Nephron progenitor cell (in vitro differentiated cells): Measurements from ENCODE around the gene EDEM1.
"Not testable (repeated sequence)": the region's sequence is repeated elsewhere in the genome, so short reads cannot be mapped to it uniquely, and the experiment has no call there.

Experiments used
- DNase-seq: peaks from one replicate; pipeline ENCODE4 v3.0.0; 2021
- H3K27ac Mint-ChIP-seq: 2 replicates; pipeline ENCODE4 v1.8.0; 2021; ENCODE audit warnings: mild to moderate bottlenecking, moderate library complexity, mixed read lengths
- H3K27me3 Mint-ChIP-seq: 2 replicates; pipeline ENCODE4 v1.8.0; 2021; ENCODE audit warnings: mild to moderate bottlenecking, low read depth, mixed read lengths; ENCODE audit not compliant: poor library complexity
- H3K36me3 Mint-ChIP-seq: 2 replicates; pipeline ENCODE4 v1.8.0; 2021; ENCODE audit warnings: low read depth, mixed read lengths
- H3K4me1 Mint-ChIP-seq: 2 replicates; pipeline ENCODE4 v1.8.0; 2021; ENCODE audit warnings: mixed read lengths
- H3K4me3 Mint-ChIP-seq: 2 replicates; pipeline ENCODE4 v1.8.0; 2021; ENCODE audit warnings: mild to moderate bottlenecking, moderate library complexity, mixed read lengths
- H3K9me3 Mint-ChIP-seq: 2 replicates; pipeline ENCODE4 v1.8.0; 2021; ENCODE audit warnings: mild to moderate bottlenecking, moderate library complexity, mixed read lengths
- CTCF ChIP-seq: fragments of 200-600 bp; sonication (generic); IDR thresholded peaks from 2 replicates; pipeline ENCODE4 v1.5.0; 2021; ENCODE audit warnings: antibody characterized with exemption

The EDEM1 gene

GRCh38 chr3:5181469-5182141 is 5.9 kb upstream of the EDEM1 start:
- peaks cover 34% of the 10 kb centered on the region for H3K36me3 Mint-ChIP-seq
- peak overlapping the region; percentile 81 for H3K27ac Mint-ChIP-seq
- H3K4me1 Mint-ChIP-seq: peaks cover 15% of the 10 kb centered on the region
- H3K27me3 Mint-ChIP-seq: no peaks in the 10 kb centered on the region
- H3K9me3 Mint-ChIP-seq: no peaks in the 10 kb centered on the region
- no peak for DNase-seq
- no peak overlapping the region for H3K4me3 Mint-ChIP-seq
- TF ChIP-seq CTCF: no peak

- H3K9me3 Mint-ChIP-seq, H3K4me3 Mint-ChIP-seq, DNase-seq, H3K27me3 Mint-ChIP-seq, H3K27ac Mint-ChIP-seq: not testable (repeated sequence)
- Mint-ChIP-seq H3K4me1 (peaks cover 26% of the 10 kb centered on the region), H3K36me3 (peaks cover 23% of the 10 kb centered on the region)
Observed at GRCh38 chr3:5183714-5184113, 3.8 kb upstream of the EDEM1 start.

GRCh38 chr3:5184499-5184898 is 3.0 kb upstream of the EDEM1 start:
- H3K9me3 Mint-ChIP-seq: no peaks in the 10 kb centered on the region
- no peak overlapping the region for H3K4me3 Mint-ChIP-seq
- peaks cover 17% of the 10 kb centered on the region for H3K36me3 Mint-ChIP-seq
- no peak for DNase-seq
- peaks cover 32% of the 10 kb centered on the region for H3K4me1 Mint-ChIP-seq
- no peaks in the 10 kb centered on the region for H3K27me3 Mint-ChIP-seq
- TF ChIP-seq CTCF: no peak
- no peak overlapping the region for H3K27ac Mint-ChIP-seq

- no peak for DNase-seq
- H3K4me3 Mint-ChIP-seq: no peak overlapping the region
- H3K36me3 Mint-ChIP-seq: peaks cover 22% of the 10 kb centered on the region
- peaks cover 39% of the 10 kb centered on the region for H3K4me1 Mint-ChIP-seq
- no peak for TF ChIP-seq CTCF
- no peaks in the 10 kb centered on the region for H3K9me3 Mint-ChIP-seq
- H3K27me3 Mint-ChIP-seq: no peaks in the 10 kb centered on the region
- H3K27ac Mint-ChIP-seq: no peak overlapping the region
Observed at GRCh38 chr3:5185093-5185673, 2.3 kb upstream of the EDEM1 start.

- Mint-ChIP-seq H3K27me3 (no peaks in the 10 kb centered on the region), H3K4me1 (peaks cover 40% of the 10 kb centered on the region), H3K4me3 (peak overlapping the region; percentile 88), H3K27ac (no peak overlapping the region), H3K9me3 (no peaks in the 10 kb centered on the region), H3K36me3 (peaks cover 20% of the 10 kb centered on the region)
- TF ChIP-seq CTCF: no peak
- DNase-seq: no peak
Observed at GRCh38 chr3:5186089-5186857, 1.2 kb upstream of the EDEM1 start.

- DNase-seq: no peak
- H3K27ac Mint-ChIP-seq: no peak overlapping the region
- peak overlapping the region; percentile 88 for H3K4me3 Mint-ChIP-seq
- H3K36me3 Mint-ChIP-seq: peaks cover 22% of the 10 kb centered on the region
- H3K9me3 Mint-ChIP-seq: no peaks in the 10 kb centered on the region
- peaks cover 41% of the 10 kb centered on the region for H3K4me1 Mint-ChIP-seq
- no peak for TF ChIP-seq CTCF
- no peaks in the 10 kb centered on the region for H3K27me3 Mint-ChIP-seq
Observed at GRCh38 chr3:5186858-5187155, 700 bp upstream of the EDEM1 start.
